Progenitor cell of endocrine pancreas (in vitro differentiated cells): ENCODE results near the gene COL12A1. TPM values are rescaled to one million over a fixed set of nuclear protein-coding genes. Genes with fewer than 3 reads are reported as not detected.

Source experiments
- DNase-seq: peaks from one replicate; pipeline ENCODE4 v3.0.0; 2021; ENCODE audit warnings: low spot score; ENCODE audit not compliant: unreplicated experiment
- H3K27ac Mint-ChIP-seq: 2 replicates; pipeline ENCODE4 v1.8.0; 2021; ENCODE audit warnings: mild to moderate bottlenecking, moderate library complexity, mixed read lengths
- H3K27me3 Mint-ChIP-seq: 2 replicates; pipeline ENCODE4 v1.8.0; 2021; ENCODE audit warnings: mixed read lengths
- H3K36me3 Mint-ChIP-seq: 2 replicates; pipeline ENCODE4 v1.8.0; 2022; ENCODE audit warnings: mixed read lengths; ENCODE audit not compliant: insufficient read depth
- H3K4me1 Mint-ChIP-seq: 2 replicates; pipeline ENCODE4 v1.8.0; 2021; ENCODE audit warnings: low read depth, mixed read lengths
- H3K4me3 Mint-ChIP-seq: 2 replicates; pipeline ENCODE4 v1.8.0; 2021; ENCODE audit warnings: low read depth, mild to moderate bottlenecking, moderate library complexity, mixed read lengths
- H3K9me3 Mint-ChIP-seq: 2 replicates; pipeline ENCODE4 v1.8.0; 2021; ENCODE audit warnings: low read depth, mixed read lengths
- total RNA-seq: library from RNA; stranded (reverse); gene quantifications from 2 replicates; pipeline ENCODE4 v1.2.1, GENCODE V29; 2021
- TF ChIP-seq, protein P1 (sequence below): fragments of 200-600 bp; sonication (generic); IDR thresholded peaks from one replicate; pipeline ENCODE4 v1.5.0; 2021; ENCODE audit warnings: antibody characterized with exemption, mild to moderate bottlenecking; ENCODE audit not compliant: unreplicated experiment

COL12A1 gene
- total RNA-seq, 1 donor from 2014 or later = 2.0 TPM

DNA sequence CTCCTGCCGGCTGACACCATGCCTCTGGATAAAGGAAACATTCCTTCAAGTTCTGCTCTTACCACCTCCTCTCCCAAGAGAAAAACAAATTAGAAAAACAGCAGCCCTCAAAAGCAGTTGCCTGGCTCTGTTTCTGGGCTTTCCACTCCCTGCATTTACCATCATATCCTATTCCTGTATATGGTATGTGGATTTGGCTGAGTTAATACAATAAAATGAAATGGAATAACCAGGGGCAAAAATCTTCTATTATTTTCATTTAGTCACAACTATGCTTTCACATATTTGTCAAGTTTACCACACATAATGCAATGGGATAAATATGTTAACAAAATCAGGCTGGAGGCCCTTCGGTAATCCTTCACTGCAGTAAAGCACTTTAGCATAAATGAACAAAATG, 34.3 kb downstream of the COL12A1 start:
- Mint-ChIP-seq H3K9me3 (no peaks in the 10 kb centered on the region), H3K4me1 (peaks cover 14% of the 10 kb centered on the region), H3K36me3 (no peaks in the 10 kb centered on the region), H3K27ac (no peak overlapping the region), H3K27me3 (no peaks in the 10 kb centered on the region), H3K4me3 (no peak overlapping the region)
- DNase-seq = no peak
- TF ChIP-seq, protein P1, sequence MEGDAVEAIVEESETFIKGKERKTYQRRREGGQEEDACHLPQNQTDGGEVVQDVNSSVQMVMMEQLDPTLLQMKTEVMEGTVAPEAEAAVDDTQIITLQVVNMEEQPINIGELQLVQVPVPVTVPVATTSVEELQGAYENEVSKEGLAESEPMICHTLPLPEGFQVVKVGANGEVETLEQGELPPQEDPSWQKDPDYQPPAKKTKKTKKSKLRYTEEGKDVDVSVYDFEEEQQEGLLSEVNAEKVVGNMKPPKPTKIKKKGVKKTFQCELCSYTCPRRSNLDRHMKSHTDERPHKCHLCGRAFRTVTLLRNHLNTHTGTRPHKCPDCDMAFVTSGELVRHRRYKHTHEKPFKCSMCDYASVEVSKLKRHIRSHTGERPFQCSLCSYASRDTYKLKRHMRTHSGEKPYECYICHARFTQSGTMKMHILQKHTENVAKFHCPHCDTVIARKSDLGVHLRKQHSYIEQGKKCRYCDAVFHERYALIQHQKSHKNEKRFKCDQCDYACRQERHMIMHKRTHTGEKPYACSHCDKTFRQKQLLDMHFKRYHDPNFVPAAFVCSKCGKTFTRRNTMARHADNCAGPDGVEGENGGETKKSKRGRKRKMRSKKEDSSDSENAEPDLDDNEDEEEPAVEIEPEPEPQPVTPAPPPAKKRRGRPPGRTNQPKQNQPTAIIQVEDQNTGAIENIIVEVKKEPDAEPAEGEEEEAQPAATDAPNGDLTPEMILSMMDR = no peak

DNA sequence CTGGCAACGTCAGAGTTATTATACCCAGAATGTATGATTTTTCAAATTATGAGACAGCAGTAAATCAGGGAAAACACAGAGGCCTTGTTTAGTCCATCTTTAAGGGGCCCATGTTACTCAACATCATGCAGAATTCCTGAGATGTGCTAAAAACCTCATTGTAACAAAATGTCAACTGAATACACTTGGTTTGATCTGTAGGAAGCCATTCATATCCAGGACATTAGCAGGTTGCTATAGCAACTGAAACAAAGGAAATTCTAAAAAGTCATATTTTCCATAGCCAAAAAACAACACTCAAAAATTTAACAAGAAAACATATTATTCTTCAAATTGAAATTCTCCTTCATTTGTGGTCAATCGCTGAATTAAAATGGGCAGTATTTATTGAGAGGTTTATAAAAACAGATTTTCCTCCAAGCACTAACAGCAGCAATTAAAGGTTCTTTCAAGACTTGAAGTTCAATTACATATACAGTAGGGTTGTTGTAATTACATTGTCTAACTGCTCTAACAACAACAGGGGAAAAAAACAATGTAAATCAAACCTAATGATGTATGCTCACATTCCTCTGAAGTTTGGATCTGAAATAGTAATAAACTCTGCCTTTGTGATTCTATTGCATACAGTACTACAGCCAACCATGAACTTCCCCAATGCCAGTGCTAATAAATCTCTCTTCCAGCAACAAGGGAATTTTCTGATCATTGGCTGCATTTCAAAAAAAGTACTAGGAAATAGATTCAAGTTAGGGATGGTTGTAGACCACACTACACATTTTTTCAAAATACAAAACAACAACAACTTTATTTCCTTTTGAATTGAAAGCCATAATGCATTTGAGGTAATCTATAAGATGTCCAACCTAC, 34.9 kb downstream of the COL12A1 start:
- no peak overlapping the region for H3K4me3 Mint-ChIP-seq

DNA sequence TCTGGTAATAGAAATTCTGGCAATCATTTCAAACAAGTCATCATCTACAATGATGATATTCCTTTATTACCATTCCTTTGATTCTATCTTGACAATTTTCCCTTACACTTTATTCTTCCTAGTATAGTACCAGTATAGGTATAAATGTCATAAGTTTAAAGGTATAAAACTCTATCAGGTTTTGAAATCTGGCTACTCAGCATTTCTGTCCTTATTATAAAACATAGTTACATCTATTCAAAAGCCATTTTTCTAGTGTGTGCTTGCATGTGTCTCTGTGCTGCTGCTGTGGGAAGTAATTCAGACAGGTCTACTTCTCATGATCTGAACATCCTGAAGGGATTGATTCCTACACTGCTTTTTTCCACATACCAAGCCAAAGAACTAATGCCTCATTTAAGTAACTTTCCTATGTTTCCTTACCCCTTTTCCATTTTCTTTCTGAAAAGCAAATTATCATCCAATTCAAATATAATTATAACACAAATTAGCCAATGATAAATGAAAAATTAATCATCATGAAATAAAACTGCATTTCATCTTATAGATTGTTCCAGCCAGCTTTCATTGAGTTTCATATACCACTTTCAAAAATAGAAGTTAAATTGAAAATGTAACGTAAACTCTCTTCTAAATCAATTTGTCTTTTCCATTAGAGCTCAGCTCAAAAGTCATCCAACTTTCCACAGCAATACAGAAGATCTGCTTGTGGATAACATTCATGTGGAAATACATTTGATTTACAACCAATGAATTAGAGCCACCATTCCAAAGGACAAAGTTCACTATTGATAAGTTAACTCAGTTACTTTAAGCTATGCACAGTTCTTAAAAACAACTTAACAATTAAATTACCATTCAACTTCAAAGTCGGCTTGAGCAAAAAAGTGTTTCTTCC, 35.9 kb downstream of the COL12A1 start:
- TF ChIP-seq, protein P1 = no peak
- Mint-ChIP-seq H3K4me1 (peaks cover 14% of the 10 kb centered on the region), H3K27me3 (no peaks in the 10 kb centered on the region), H3K4me3 (no peak overlapping the region), H3K27ac (no peak overlapping the region), H3K9me3 (no peaks in the 10 kb centered on the region), H3K36me3 (no peaks in the 10 kb centered on the region)
- no peak for DNase-seq

More for the DNA sequence above, 34.9 kb downstream of the COL12A1 start:
- TF ChIP-seq, protein P1 = no peak
- Mint-ChIP-seq H3K4me1 (peaks cover 14% of the 10 kb centered on the region), H3K27ac (peak overlapping the region; percentile 17), H3K27me3 (no peaks in the 10 kb centered on the region), H3K36me3 (no peaks in the 10 kb centered on the region), H3K9me3 (no peaks in the 10 kb centered on the region)
- DNase-seq = no peak

DNA sequence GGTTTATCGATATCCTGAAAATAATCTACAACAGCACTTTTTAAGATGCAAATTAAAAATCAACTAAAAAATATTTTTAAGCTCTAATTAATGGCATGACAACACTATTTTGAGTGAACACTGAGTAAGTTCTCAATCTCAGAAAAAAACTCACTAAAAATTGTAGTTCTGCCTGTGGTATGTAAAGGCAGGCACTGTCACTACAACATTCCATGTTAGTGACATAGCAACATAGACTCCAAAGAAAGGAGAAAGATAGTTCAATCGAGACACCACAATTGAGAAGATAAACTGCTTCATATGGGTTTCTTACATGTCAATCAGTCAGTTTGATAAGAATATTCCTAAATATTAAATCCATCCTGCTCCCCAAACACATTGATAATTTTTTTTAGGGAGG, 38.0 kb downstream of the COL12A1 start:
- no peak overlapping the region for H3K27ac Mint-ChIP-seq

DNA sequence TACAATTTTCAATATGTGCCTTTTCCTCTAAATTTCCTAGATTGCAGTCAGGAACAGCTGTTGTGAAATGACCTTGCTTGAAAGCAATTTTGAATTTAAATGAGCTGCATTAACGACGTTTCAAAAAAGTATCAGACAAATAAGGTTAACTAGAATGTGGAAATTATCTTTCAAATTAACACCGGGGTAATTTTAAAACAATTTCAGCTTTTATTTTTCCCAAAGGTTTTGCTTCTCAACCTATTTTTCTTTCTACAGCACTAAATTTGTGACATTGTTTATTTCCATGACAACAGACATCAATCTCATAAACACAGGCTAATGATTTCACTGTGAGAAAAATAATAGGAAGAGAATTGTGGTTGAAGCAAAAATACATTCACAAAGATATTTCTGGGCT, 38.5 kb downstream of the COL12A1 start:
- Mint-ChIP-seq H3K9me3 (no peaks in the 10 kb centered on the region), H3K36me3 (no peaks in the 10 kb centered on the region), H3K27me3 (no peaks in the 10 kb centered on the region), H3K4me3 (no peak overlapping the region), H3K4me1 (peaks cover 14% of the 10 kb centered on the region), H3K27ac (no peak overlapping the region)
- no peak for DNase-seq
- TF ChIP-seq, protein P1 = no peak

More for the DNA sequence above, 38.0 kb downstream of the COL12A1 start:
- TF ChIP-seq, protein P1 = no peak
- no peak overlapping the region for H3K4me3 Mint-ChIP-seq
- no peaks in the 10 kb centered on the region for H3K9me3 Mint-ChIP-seq
- H3K36me3 Mint-ChIP-seq = no peaks in the 10 kb centered on the region
- DNase-seq = no peak
- H3K27me3 Mint-ChIP-seq = no peaks in the 10 kb centered on the region
- H3K4me1 Mint-ChIP-seq = peaks cover 14% of the 10 kb centered on the region
